ENCODE results near the gene RXRA. TPM values are rescaled to one million over a fixed set of nuclear protein-coding genes. Genes with fewer than 3 reads are reported as not detected.

Gene RXRA
- total RNA-seq, 1 donor from 2014 or later: 29.6 TPM

- peak; percentile 26 for DNase-seq
Measured at GRCh38 chr9:134403682-134404301, 77.5 kb downstream of the RXRA start.

DNA sequence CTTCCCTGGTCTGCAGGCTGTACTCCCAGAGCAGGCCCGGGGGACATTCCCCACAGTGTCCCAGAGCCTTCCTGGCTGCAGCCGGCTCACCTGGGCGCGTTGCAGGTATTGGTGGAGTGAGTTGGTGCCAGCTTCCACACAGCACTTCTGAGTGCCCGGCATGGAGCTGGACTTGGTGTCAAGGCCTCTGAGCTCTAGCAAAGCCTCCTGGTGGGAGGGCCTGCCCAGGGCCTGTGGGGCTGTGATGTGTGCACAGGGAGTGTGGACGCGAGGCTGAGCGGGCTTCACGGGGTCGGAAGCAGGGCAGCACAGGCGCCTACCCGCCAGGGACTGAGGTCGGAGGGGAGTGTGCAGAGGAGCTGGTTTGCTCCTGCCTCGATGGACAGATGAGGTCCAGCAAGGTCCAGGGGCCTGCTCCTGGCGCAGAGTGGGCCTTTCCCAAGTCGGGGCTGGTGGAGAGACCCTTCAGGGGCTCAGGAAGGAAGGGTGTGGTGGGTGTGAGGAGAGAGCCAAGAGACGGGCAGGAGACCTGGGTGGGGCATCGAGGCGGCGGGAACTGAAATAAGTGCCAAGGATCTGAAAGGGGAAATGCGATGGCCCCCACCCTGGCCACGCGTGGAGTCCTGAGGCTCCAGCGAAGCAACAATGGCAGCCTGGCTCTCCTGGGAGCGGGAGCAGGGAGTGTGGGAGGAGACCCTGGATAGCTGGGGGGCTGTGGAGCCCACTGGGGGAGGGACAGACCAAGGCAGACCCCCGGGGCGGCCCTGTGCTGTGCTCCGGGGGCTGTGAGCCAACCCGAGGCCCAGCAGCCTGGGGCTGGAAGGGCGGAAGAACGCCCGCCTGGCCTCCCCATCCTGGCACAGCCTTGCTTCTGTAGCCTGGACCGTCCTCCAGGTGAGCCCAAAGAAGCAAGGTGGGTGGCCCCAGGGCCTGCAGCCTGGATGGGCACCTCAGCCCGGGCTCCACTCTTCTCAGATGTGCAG lies 78.4 kb downstream of the RXRA start:
- DNase-seq: no peak

GRCh38 chr9:134405527-134405926 lies 79.3 kb downstream of the RXRA start:
- no peak for DNase-seq

DNA sequence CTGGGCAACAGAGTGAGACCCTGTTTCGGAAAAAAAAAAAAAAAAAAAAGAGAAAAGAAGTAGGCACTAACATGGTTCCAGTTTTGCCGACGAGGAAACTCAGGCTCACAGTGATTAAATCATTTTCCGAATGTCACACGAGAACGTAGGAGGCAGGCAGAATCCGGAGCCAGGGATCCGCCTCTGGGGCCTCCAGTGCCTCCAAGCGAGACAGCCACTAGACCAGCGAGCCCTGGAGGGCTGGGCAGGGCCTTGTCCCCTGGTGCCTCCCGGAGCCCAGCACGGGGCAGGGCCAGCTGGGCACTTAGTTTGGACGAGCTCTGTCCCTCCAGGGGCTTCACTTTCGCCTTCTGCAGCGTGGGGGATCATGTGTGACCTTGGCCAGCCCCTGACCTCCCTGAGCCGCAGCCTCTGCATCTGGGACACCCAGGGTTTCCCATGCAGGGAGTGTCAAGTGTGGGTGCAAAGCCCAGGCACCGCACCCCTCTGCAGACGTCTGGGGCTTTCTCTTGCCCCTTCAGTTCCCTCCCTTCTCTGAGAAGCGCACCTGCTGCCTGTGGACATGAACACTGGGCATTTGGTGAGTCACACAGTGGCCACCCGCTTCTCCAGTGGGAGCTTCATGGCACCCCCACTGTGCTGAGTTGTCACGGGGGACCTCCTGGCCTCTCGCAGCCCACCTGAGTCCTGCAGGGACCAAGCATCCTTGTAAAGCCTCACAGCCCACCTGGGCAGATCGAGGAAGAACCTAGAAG lies 80.3 kb downstream of the RXRA start:
- no peak for DNase-seq

- DNase-seq: peak; percentile 86
Measured at GRCh38 chr9:134407121-134407779, 81.0 kb downstream of the RXRA start.

- no peak for DNase-seq
Measured at GRCh38 chr9:134408389-134408788, 82.1 kb downstream of the RXRA start.

DNA sequence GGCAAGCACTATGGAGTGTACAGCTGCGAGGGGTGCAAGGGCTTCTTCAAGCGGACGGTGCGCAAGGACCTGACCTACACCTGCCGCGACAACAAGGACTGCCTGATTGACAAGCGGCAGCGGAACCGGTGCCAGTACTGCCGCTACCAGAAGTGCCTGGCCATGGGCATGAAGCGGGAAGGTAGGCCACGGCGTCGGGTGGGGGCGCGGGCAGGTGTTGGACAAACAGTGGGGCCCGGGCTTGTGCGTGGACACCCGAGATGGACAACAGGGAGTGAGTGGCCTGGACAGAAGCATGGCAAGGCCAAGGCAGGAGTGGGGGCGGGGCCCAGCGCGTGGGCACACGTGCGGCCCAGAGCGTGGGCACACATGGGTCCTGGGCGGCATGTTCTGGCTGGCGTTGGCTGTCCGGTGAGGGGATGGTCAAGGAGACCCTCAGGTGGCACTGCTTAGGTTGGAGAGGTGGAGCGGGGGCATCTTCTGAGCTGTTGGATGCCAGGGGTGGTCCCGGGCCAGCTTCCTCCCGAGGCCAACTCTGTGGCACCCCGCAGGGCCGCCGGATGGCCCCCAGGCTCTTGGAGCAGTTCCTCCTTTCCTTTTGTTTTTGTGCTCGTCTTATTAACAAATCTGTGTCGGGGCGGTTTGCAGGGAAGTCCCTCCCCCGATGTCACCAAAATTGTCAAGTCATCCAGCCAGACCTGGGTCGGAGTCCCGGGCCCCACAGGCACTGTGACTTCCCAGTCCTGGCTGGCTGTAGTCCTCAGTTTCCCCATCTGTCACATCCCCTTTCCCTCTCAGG lies 82.9 kb downstream of the RXRA start:
- DNase-seq: no peak

- no peak for DNase-seq
Measured at GRCh38 chr9:134410071-134410834, 84.0 kb downstream of the RXRA start.

GRCh38 chr9:134410835-134411217 lies 84.6 kb downstream of the RXRA start:
- no peak for DNase-seq

GRCh38 chr9:134411440-134412297 lies 85.4 kb downstream of the RXRA start:
- DNase-seq: no peak

DNA sequence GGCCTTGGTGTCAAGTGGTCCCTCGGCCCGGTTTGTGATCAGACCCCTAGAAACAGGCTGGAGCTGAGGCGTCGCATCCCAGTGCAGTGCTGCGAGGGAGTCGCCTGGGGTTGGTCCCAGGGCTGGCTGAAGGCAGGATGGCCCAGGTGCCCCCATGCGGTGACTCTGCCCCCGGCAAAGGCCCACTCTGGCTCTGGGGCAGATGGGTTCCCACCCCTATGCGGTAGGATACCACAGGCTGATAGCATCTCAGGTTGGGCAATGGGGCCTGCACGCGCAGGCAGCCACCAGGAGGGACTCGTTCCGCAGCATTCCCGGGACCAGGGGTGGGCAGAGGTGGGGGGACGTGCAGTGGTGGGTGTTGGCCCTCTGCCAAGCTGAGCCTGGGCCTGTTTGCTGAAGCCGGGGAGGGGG lies 86.0 kb downstream of the RXRA start:
- DNase-seq: no peak

DNA sequence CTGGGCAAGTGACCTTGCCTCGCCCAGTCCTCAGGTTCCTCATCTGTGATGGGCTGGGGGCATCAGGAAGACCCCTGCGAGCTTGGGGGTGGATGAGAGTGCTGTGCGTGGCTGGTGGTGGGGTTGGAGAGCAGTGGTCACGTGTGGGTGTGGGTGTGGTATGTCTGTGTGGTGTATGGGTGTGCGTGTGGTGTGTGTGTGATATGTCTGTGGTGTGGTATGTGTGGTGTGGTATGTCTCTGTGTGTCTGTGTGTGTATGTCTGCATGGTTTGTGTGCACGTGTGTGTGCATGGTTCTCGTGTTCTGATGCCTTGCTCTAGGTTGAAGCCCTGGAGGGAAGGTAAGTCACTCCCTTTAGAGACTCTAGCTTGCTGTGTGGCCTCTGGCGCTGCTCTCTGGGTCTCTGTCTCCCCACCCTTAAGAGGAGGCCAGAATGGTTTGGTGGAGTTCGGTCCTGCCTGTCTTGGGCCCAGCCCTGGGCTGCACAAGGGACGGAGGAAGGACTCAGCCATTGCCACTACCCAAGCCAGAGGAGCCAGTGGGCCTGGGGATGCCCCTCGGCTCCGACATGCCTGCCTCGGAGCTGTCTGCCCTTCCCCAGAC lies 87.0 kb downstream of the RXRA start:
- no peak for DNase-seq

GRCh38 chr9:134413890-134414623 lies 87.8 kb downstream of the RXRA start:
- no peak for DNase-seq

- no peak for DNase-seq
Measured at GRCh38 chr9:134414900-134415425, 88.7 kb downstream of the RXRA start.

GRCh38 chr9:134416385-134417015 lies 90.2 kb downstream of the RXRA start:
- no peak for DNase-seq

- DNase-seq: no peak
Measured at GRCh38 chr9:134418354-134418753, 92.1 kb downstream of the RXRA start.

DNA sequence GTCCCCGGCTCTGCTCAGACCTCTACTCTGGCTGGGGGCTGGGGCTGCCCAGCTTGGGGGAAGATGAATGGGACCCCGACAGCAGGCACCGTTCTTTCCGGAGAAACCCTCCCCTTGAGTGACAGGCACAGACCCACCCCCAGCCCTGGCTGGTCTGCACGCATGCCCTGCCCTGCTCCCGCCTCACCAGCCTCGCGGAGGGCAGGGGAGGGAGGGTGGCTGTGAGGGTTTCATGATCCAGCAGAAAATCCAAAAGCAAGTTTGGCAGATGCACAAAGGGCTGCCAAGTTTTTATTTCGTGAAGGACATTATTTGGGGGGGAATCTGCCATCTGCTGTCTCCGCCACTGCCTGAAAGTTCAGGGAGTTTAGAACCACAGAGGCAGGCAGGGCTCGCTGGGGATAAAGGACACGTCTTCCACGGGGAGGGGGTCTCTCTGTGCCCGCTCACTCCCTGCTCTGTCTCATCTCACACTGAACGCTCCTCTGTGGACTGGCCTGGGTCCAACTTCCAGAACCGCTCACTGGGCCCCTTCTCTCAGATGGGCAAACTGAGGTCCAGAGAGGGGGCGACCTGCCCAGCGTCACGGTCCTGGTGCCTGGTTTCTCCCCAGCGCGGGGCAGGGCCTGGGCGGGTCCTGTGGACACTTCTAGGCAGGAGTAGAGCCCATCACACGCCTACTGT lies 92.9 kb downstream of the RXRA start:
- DNase-seq: no peak

Measured in skin of body (tissue), 2 donors.